ENCODE measurements around the gene TNRC6A. TPM values are rescaled to one million over a fixed set of nuclear protein-coding genes. Genes with fewer than 3 reads are reported as not detected.

The TNRC6A gene
- total RNA-seq, 6 experiments from 2014 or later, result 40.7 to 49.3 (median 41.7) TPM

- Mint-ChIP-seq H3K27ac (no peak within 1 kb of the TSS), H3K4me1 (ENCODE audit: low read depth) (peaks cover 54% of the 10 kb centered on the region), H3K36me3 (ENCODE audit: low read depth) (no peaks in the 10 kb centered on the region), H3K27me3 (ENCODE audit: insufficient read depth) (no peaks in the 10 kb centered on the region; the same call in 1 of the 2 replicates), H3K9me3 (no peaks in the 10 kb centered on the region), H3K4me3 (no peak within 1 kb of the TSS)
- DNase-seq, result no peak
- TF ChIP-seq CTCF (IDR thresholded peaks at IDR 0.05), result no peak
Observed at GRCh38 chr16:24845726-24846547, 116.5 kb downstream of the TNRC6A start, which contains the start of gene SLC5A11. SLC5A11 (plus strand) TSS chr16:24845963; CDS start chr16:24858644, 12,681 bp downstream.

GRCh38 chr16:24846548-24847357 lies 117.3 kb downstream of the TNRC6A start:
- no peak overlapping the region for H3K27ac Mint-ChIP-seq
- no peaks in the 10 kb centered on the region for H3K9me3 Mint-ChIP-seq
- TF ChIP-seq CTCF (IDR thresholded peaks at IDR 0.05), result no peak
- H3K4me1 Mint-ChIP-seq (ENCODE audit: low read depth), result peaks cover 55% of the 10 kb centered on the region
- H3K27me3 Mint-ChIP-seq (ENCODE audit: insufficient read depth), result no peaks in the 10 kb centered on the region; the same call in 1 of the 2 replicates
- no peaks in the 10 kb centered on the region for H3K36me3 Mint-ChIP-seq (ENCODE audit: low read depth)
- H3K4me3 Mint-ChIP-seq, result no peak overlapping the region
- no peak for DNase-seq

GRCh38 chr16:24847358-24847664 lies 117.9 kb downstream of the TNRC6A start:
- Mint-ChIP-seq H3K4me1 (ENCODE audit: low read depth) (peaks cover 59% of the 10 kb centered on the region), H3K4me3 (no peak overlapping the region), H3K9me3 (no peaks in the 10 kb centered on the region), H3K27me3 (ENCODE audit: insufficient read depth) (no peaks in the 10 kb centered on the region; the same call in 1 of the 2 replicates), H3K27ac (no peak overlapping the region), H3K36me3 (ENCODE audit: low read depth) (no peaks in the 10 kb centered on the region)
- no peak for TF ChIP-seq CTCF (IDR thresholded peaks at IDR 0.05)
- no peak for DNase-seq

- Mint-ChIP-seq H3K27me3 (ENCODE audit: insufficient read depth) (no peaks in the 10 kb centered on the region; the same call in 1 of the 2 replicates), H3K36me3 (ENCODE audit: low read depth) (no peaks in the 10 kb centered on the region), H3K4me3 (no peak overlapping the region), H3K27ac (peak overlapping the region; percentile 63), H3K4me1 (ENCODE audit: low read depth) (peaks cover 54% of the 10 kb centered on the region), H3K9me3 (no peaks in the 10 kb centered on the region)
- peak; percentile 63 for DNase-seq
- TF ChIP-seq CTCF (IDR thresholded peaks at IDR 0.05), result no peak
Observed at GRCh38 chr16:24848065-24848464, 118.6 kb downstream of the TNRC6A start.

GRCh38 chr16:24849641-24850040 lies 120.2 kb downstream of the TNRC6A start:
- no peak overlapping the region for H3K27ac Mint-ChIP-seq
- DNase-seq, result no peak
- no peaks in the 10 kb centered on the region; the same call in 1 of the 2 replicates for H3K27me3 Mint-ChIP-seq (ENCODE audit: insufficient read depth)
- TF ChIP-seq CTCF (IDR thresholded peaks at IDR 0.05), result no peak
- no peak overlapping the region for H3K4me3 Mint-ChIP-seq
- H3K4me1 Mint-ChIP-seq (ENCODE audit: low read depth), result peaks cover 62% of the 10 kb centered on the region
- H3K9me3 Mint-ChIP-seq, result no peaks in the 10 kb centered on the region
- H3K36me3 Mint-ChIP-seq (ENCODE audit: low read depth), result no peaks in the 10 kb centered on the region

Data from HFFc6 (cell line).